ENCODE data around the gene RUBCN.
"Not testable (repeated sequence)": the region's sequence is repeated elsewhere in the genome, so short reads cannot be mapped to it uniquely, and the experiment has no call there.

GRCh38 chr3:197654998-197655330 is 81.7 kb downstream of the RUBCN start:
- TF ChIP-seq CTCF (IDR thresholded peaks at IDR 0.05; ENCODE audit: insufficient read depth, low read depth, low read length); EZH2 (IDR thresholded peaks at IDR 0.05; ENCODE audit: insufficient read depth, low read length): not testable (repeated sequence)

Measured in astrocyte (in vitro differentiated cells and primary cell).